GM19397 (cell line): ENCODE measurements around the gene MTA1.

ENCODE experiments used
- ATAC-seq: cut with Tn5 transposase; IDR thresholded peaks from one replicate; pipeline ENCODE4 v1.9.1; 2021; ENCODE audit warnings: mild to moderate bottlenecking, moderate library complexity; ENCODE audit not compliant: unreplicated experiment

MTA1 gene

DNA sequence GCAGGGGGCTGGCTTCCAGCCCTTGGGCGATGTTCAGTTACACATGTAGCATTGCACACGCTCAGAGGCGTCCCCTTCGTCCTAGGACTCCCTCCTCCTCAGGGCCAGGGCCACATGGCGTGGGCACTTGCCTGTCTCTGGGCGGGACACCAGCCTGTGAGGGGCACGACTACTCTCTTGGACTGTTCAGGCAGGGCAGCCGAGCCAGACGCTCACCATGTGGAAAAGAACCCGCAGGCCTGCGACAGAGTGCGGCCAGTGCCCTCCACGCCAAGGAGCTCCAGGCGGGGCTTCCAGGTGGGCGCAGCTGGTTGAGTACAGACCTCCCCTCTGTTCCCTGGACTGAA lies 20.9 kb downstream of the MTA1 start:
- ATAC-seq, result no peak

DNA sequence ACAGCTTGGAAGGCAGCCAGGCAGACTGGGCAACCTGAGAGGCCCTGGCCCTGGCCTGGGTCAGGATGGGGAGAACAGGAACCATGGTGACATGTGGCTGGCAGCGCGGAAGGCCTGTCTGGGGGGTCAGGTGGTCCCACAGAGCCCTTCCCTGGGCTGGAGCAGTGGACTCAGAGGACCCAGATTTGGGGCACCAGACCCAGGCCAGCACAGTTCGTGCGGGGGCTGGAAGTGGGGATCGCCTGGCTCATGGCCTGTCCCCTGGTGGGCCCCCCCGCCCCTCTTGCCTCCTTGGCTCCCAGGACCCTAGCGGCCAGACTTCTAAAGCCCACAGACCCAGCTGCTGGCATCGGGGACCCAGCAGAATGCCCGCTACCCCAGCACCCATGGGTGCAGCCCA lies 21.4 kb downstream of the MTA1 start:
- no peak for ATAC-seq

DNA sequence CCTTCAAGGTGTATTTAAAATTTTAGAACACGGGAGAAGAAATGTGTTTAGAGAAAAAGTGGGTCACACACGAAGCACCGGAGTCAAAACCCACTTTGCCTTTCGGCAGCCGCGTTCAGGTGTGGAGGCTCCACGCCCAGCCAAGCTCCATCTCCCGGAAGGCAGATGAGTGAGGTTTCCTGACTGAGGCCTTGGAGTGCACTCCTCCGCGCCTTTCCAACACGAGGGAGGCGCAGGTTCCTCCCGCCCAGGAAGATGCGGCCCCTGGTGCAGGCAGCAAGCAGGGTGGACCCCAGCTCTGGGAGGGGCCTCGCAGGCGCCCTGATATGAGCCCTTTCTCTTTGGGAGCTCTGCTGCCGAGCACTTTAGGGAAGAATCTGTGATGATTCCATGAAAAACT lies 22.5 kb downstream of the MTA1 start:
- ATAC-seq, result no peak

DNA sequence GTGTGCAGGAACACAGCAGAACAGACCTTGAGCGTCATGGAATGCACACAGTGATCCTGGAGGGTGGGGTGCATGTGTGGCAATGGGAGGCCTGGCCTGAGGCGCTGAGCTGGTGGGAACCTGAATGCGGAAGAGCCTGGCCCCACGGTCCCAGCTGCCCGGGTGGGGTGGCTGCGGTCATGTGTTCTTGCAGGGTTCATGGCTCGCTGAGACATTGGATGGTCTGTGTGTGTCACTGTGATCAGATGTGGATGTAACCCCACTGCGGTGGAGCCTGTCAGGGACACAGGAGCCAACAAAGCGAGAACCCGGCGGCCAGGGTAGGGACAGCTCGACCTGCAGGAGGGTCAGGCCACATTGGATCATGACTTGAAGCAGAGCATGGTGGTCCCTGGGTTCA lies 23.2 kb downstream of the MTA1 start:
- no peak for ATAC-seq

DNA sequence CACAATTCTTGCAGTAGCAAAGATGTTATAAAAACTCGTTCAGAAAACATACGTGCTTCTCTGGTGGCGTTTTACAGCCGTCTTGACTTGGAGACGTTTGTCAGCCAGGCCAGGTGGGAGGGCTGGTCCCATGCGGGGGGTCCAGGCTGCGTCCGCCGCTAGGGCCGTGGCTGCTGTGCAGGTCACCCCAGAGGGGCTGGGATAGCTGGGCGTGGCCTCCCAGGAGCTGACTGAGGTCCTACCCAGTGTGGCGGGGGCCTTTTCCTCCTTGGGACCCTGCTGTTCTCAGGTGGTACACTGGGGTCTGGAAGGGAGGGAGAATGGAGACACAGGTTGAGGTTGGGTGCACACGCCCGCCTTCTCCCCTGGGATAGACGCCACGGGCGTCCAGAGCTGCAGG lies 25.2 kb downstream of the MTA1 start:
- ATAC-seq, result no peak

DNA sequence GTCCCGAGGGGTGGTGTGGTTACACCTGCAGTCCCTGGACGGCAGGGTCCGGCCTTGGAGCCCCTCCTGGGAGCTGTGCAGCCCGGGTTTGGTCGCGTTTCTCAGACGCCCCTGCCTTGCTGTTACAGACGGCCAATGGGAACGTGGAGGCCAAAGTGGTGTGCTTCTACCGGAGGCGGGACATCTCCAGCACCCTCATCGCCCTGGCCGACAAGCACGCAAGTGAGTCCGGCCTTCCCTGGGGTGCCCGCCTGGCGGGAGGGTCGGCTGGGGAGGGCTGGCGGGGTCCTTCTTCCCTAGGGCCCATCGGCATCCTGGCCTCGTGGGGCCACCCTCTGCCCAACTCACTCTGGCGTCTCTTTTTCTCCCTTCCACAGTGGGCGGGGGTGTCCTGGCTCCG lies 25.7 kb downstream of the MTA1 start:
- ATAC-seq, result no peak

DNA sequence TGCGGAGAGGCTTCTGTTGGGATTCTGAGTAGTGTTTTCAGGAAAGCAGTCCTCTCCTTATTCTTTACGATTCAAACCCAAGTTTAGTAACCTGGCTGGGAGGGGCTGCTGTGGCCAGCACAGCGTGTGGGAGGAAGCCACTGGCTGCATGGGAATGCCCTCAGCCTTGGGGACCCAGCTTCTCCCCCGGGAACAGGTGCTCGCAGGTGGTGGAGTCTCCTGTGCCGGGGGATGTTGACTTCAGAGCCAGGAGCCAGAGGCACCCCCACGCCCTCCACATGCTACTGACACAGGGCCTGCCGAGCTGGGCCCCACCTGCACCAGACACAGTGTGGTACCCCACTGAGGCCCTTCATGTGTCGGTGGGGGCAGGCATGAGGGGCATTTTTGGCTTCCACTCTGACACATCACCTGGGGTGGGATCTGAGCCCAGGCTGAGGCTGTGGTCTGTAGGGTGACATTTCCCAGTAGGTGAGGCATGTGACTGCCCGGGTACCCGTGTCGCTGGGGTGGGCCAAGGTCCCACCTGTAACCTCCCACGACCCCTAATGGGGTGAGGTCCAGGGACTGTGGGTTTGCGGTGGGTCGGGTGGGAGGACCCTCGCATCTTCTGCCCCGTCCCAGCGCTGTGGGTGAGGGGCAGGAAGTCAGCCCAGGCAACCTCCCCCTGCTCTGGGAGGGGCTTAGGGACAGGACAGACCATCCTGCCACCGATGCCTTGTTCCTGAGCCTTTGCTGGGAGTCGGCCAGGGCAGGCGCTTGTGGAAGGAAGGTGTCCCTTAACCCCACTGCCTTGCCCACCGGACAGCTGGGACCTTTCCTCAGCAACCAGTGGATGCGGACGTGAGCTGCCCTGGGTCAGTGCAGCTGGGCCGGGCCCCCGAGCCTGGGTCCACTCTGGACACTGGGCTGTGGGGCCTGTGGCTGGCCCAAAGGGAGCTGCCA lies 26.5 kb downstream of the MTA1 start:
- no peak for ATAC-seq

DNA sequence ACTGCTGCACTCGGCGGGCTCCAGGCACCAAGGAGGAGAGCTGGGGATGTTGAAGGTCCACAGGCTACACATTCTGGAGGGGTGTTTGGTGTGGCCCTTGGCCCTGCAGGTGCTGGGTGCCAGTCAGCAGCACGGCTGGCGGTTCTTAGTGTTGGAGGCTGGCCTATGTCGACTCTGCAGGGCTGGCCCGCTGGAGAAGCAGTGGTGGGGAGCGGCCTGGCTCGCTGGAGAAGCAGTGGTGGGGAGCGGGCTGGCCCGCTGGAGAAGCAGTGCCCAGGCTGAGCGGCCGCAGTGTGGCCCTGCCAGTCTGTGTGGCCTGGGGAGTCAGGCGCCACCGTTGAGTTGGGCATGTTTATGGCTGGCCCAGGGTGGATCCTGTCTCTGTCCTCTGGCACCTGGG lies 27.3 kb downstream of the MTA1 start:
- ATAC-seq, result no peak

DNA sequence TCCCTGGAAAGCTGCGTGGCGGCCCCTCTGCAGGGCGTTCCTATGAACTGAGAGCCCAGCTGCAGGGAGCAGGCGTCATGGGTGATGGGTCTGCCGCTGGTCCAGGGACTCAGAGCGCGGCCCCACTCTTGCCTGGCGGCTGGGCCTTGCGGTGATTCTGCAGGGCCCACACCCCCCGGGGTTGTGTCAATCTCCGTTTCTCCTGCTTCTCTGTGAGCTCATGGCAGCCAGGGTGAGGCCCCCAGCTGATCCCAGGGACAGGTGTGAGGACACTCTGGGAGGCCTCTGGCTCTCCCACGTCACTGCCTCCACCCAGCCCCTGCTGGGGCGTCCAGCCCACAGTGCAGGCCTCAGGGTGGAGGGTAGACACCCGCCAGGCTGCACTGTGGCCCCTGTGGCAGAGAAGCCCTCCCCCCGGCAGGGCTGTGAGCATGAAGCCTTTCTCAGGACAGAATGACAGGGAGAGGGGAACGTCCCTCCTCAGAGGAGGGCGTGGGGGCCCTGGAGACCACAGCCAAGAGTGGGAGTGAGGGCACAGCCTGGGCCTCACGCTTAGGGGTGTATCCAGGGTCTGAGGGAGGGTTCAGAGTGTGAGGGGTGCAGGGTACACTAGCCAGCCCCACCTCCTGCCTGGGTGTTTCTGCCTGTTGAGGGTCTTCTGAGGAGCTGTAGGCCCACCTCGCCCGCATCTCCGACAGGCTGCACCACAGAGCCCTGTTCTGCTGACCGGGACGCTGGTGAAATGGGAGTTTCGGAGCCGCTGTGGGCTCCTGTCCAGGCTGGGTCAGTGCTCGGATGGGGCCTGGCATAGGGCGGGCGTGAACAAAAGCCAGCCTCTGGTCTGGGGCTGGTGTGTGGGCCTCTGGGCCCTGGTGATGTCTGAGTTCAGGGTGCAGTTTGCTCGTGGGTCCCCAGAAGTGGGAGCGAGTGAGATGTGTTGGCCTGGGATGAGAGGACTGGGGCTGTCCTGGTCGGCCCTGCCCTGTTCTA lies 28.3 kb downstream of the MTA1 start:
- no peak for ATAC-seq

DNA sequence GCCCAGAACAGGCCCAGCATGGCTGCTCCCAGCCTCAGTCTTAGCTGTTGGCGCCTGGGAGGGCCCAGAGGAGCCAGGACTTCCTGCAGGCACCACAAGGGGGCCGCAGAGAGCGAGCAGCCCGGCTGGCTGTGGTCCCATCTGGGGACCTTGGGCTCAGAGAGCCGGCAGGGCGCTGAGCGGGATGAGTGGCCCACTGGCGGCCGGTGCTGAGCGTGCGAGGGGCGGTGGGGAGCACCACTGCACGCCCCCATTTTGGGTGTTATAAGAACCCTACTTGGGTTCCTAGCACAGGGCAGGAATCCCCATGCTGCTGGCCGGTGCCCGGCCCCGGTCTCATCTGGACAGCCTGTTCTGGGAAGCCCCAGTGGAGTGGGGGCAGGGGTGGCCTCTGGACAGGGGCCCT lies 29.1 kb downstream of the MTA1 start:
- ATAC-seq, result no peak

DNA sequence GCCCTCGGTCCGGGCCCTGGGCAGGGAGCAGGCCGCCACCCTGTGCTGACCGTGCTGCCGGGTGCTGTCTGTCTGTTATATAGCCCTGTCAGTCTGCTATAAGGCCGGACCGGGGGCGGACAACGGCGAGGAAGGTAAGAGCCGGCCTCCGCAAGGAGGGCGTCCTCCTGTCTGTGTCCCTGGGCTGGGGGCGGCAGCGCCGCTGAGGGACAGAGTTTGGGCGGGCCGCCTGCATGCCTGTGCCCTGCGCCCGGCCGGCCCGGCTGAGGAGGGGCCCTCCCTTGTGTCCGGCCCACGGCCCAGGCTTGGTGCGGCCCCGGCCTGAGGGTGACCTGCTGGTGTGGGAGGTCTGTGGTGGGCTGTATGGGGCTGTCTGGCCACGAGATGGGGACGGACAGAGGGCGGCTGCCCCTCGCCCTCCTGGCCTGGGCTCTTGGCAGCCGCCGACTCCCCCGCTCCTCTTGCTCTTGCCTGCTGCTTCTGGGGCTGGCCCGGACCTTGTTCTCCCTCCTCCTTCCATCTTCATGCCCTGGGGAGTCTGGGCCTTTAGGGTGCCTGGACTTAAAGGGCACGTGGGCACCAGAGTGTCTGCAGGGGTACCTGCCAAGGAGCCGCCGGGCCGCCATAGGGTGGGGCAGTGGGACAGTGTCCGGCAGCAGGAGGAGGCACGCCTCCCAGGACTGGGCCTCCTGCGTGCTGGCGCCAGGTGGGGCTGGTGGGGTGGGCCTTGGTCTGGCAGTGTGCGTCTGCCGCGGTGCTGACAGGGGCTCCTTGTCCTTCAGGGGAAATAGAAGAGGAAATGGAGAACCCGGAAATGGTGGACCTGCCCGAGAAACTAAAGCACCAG lies 29.9 kb downstream of the MTA1 start:
- ATAC-seq, result no peak

DNA sequence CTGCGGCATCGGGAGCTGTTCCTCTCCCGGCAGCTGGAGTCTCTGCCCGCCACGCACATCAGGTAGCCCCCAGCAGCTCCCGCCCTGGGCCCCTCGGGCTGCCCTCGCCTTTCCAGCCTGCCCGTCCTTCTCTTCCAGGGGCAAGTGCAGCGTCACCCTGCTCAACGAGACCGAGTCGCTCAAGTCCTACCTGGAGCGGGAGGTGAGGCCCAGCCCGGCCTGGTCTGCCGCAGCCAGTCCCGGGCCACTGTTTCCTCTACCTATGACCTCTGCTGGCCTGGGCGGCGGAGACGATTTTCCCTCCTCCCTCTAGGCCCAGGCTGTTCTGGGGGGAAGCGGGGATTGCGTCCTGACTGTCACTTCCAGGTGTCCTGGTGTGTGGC lies 30.5 kb downstream of the MTA1 start:
- no peak for ATAC-seq

DNA sequence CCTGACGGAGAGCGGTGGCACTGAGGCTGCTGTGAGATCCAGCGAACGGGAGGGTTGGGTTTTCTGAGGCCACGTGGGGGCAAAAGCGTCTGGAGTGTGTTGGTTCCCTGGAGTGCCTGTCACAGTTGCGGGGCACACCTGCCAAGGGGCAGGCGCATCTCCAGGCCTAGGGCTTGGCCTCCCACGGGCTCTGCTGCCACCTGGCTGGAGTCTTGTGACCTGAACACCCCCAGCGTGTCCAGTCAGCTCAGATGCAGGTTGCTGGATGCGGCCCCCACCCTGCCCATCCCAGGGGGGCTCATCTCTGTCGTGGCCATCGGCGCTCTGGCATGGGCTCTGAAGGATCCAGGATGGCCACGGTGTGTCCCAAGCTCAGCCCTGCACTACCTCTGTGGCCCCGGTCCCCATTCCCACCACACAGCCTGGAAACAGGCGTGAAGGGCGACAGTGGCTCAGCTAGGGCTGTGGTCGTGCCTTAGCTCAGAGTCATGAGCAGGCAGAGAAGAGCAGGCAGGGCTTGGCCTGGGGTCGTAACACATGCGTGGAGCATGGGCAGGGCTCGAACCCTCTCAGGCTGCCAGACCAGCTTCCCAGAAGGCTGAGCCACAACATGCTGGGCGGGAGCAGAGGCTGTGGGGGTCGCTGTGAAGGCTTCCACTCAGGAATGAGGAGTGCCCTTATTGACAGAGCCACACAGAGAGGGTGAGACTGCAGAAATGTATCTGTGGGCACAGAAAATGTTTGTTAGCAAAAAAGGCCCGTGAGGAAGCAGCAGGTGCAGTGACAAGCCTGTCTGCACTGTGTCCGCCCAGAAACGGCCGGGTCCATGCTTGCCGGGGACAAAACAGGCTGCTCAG lies 31.5 kb downstream of the MTA1 start:
- no peak for ATAC-seq

DNA sequence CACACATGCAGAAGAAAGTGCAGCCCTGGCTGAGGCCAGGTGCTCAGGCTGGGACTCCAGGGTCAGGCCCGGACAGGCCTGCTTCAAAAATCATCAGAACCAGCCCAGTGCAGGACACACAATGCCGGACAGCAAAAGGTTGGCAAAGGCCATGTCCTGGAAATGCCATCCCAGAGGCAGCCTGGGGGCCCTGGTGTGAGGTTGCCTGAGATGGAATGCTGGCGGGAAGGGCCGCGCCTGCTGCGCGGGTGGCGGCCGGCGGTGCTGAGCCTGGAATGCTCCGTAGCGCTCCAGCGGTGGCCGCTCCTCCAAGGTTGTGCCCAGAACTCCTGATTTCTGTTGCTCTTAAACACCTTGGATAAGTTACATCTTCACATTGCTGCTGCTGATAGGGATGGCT lies 33.3 kb downstream of the MTA1 start:
- ATAC-seq, result no peak

DNA sequence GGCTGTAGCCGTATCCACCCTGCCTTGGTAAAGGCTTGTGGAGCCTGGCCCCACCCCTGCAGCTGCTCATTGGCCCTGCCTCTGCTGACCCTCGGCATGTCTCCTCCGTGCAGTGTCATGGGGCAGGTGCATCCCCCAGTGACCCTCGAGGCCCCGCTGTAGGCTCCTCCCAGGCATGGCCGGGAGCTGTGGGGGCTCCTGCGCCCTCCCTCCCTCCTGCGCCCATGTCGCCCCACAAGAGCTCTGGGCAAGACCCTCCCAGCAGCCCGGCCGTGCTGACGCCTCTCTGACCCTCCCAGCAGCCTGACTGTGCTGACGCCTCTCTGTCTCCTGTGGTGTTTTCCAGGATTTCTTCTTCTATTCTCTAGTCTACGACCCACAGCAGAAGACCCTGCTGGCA lies 34.2 kb downstream of the MTA1 start:
- ATAC-seq, result no peak

DNA sequence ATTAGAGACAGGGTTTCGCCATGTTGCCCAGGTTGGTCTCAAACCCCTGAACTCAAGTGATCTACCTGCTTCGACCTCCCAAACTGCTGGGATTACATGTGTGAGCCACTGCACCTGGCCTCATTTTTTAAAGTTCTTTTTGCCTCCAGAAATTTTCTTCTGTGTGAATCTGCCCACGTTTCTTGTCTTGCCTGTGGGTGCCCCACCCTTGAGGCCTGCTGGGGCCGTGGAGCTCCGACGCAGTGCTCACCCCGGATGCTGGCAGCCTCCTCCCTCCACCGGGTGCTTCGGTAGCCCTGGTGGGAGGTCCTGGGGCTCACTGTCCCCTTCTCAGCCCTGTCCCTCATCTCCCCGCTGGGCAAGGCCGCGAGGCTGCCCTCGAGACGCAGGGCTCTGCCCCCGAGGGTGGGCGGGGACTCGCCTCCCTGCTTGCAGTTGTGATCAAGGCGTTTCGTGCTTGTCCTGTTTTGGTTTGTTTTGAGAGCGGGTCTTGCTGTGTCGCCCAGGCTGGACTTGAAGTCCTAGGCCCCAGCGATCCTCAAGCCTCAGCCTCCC lies 35.5 kb downstream of the MTA1 start:
- no peak for ATAC-seq

DNA sequence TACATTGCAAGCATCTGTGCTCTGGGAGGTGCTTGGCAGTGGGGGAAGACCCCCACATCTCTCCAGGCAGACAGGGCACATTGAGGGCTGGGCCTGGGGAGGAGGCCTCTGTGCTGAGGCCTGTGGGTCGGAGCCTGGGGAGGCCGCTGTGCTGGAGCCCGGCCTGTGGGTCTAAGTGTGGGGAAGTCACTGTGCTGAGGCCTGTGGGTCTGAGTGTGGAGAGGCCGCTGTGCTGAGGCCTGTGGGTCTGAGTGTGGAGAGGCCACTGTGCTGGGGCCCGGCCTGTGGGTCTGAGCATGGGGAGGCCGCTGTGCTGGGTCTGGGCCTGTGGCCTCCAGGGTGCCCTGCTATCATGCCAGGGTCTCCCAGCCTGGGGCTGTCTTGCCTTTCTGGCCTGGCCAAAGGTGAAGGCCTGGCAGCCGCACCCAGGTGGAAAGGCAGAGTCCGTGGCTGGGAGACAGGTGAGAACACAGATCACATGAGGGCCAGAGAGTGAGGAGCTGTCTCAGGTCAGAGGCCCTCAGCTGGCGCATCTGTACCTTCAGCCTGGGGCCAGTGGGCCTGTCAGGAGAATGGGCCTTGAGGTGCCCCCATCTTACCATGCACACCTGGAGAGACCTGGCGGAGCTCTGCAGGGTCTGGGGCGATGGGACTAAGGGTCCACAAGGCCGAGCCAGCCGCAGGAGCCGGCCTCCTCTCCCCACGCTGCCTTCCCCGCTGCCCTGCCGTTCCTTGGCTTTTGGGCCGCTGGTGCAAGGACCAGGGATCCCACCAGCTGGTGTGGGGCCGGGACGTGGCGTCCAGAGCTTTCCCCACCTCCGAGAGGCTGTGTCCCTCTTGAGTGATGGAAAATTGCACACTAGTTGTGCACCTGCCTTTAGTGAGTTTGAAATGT lies 36.4 kb downstream of the MTA1 start:
- ATAC-seq, result no peak

DNA sequence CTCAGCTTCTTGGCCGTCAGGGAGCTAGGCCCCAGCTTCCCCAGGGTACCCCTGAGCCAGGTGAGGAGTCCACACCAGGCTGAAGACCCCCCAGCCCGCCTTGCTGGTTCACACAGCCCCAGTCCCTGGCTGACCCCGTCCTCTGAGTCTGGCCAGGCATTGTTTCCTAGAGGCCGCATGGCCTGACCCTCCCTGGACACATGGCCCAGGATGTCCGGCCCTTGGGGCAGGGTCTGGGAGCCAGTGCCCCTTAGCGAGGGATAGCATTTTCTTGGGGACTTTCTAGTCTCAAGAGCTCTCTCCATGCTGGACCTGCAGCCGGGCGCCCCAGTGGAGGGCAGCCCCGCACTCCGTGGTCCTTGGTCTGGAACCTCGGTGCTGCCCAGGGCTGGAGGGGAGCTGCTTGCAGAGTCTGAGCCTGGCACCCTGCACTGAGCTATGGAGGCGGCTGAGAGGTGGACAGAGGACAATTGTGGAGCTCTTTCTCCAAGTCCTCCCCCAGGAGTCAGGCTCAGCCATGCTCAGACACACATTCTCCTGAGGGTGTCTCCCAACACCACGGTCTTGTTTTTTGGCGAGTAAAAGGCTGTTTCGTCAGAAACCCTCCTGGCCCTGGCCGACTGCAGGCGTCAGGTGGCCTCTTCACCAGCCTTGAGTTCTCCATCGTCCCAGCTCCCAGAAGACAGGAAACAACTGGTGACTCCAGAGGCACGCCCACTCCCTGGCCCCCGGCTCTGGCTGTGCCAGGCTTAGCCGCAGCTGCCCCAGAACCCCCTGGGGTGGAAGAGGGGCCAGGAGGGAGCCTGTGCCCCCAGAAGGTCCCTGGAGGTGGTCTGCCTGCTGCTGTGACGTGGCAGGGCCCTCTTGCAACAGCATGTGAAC lies 37.4 kb downstream of the MTA1 start:
- no peak for ATAC-seq
